Kidney (tissue), 14 donors: Measurements from ENCODE around the gene CLCA4. TPM values are rescaled to one million over a fixed set of nuclear protein-coding genes. Genes with fewer than 3 reads are reported as not detected.

Experiments used
- DNase-seq, 5 donors: peaks; one replicate each; pipeline ENCODE4 v3.0.0-alpha.2; 2013 to 2020
- FAIRE-seq: peaks from 2 replicates; lab custom pipeline; 2012; peaks lifted over from hg19 to GRCh38; lab: Jason Lieb, UNC
- H3K27ac ChIP-seq, 2 donors: one replicate each; pipeline ENCODE4 v1.7.0; 2013; ENCODE audit warnings: low read depth in 2 of 2, low read length in 2 of 2, inconsistent platforms in 1 of 2
- H3K27me3 ChIP-seq: one replicate; pipeline ENCODE4 v1.7.1; 2013; ENCODE audit warnings: low read length, inconsistent platforms; ENCODE audit not compliant: control insufficient read depth, insufficient read depth
- H3K36me3 ChIP-seq, 3 donors: one replicate each; pipeline versions ENCODE4 v1.7.0 to v1.7.1; 2013; ENCODE audit warnings: low read length in 3 of 3, control low read depth in 1 of 3, inconsistent platforms in 1 of 3; ENCODE audit not compliant: insufficient read depth in 3 of 3, control insufficient read depth in 2 of 3
- H3K4me1 ChIP-seq, 3 donors: one replicate each; pipeline versions ENCODE4 v1.7.0 to v1.7.1; 2013; ENCODE audit warnings: low read length in 3 of 3, inconsistent platforms in 1 of 3, low read depth in 1 of 3; ENCODE audit not compliant: control insufficient read depth in 2 of 3, insufficient read depth in 2 of 3
- H3K4me3 ChIP-seq, 3 donors: one replicate each; pipeline versions ENCODE4 v1.7.0 to v1.8.1; 2013; ENCODE audit warnings: low read length in 3 of 3, control low read depth in 1 of 3, inconsistent platforms in 1 of 3
- H3K9ac ChIP-seq, 3 donors: one replicate each; pipeline versions ENCODE4 v1.7.0 to v1.7.1; 2013; ENCODE audit warnings: low read length in 3 of 3, control low read depth in 1 of 3, inconsistent platforms in 1 of 3
- H3K9me3 ChIP-seq, 3 donors: one replicate each; pipeline versions ENCODE4 v1.7.0 to v1.7.1; 2013; ENCODE audit warnings: low read length in 3 of 3, control low read depth in 1 of 3, inconsistent platforms in 1 of 3; ENCODE audit not compliant: control insufficient read depth in 2 of 3, insufficient read depth in 1 of 3
- intact Hi-C: fragments of 100-400 bp; cut with DNase I; formaldehyde crosslinking; loops from one replicate; pipeline ENCODE4 v1.11.1; 2022
- polyA plus RNA-seq: library from polyadenylated mRNA; stranded (reverse); fragments of 350-450 nt; fragmentation: Illumina TruSeq; extraction: RNeasy Lipid Tissue Mini Kit (QIAGEN cat#74804); gene quantifications from one replicate; pipeline ENCODE4 v1.2.3, GENCODE V29; 2014; ENCODE audit warnings: low read depth, low replicate concordance; ENCODE audit not compliant: insufficient read depth
- total RNA-seq: library from RNA; stranded (reverse); fragmentation: NEBNext Ultra II Directional; extraction: Animal tissue kit (Norgen Biotek cat#: 25700); gene quantifications from one replicate; pipeline ENCODE4 v1.2.1, GENCODE V29; 2021
- TF ChIP-seq, protein P1 (sequence below): IDR thresholded peaks from 3 replicates; pipeline ENCODE4 v1.5.1; 2012; ENCODE audit warnings: mild to moderate bottlenecking, moderate library complexity, borderline replicate concordance; ENCODE audit not compliant: insufficient read depth; ENCODE audit errors: extremely low read depth
- donor health status: control.
- donor health status: control.
- donor health status: control.
- donor health status: control.
- donor health status: control.
- donor health status: DM: yes; HTN: yes; CAD: no.
- donor health status: Normal renal cell carcinoma (clear cell type).

The CLCA4 gene
- total and polyA plus RNA-seq, 2 donors from 2014 or later, result 0.13 TPM; not detected in 1

DNA sequence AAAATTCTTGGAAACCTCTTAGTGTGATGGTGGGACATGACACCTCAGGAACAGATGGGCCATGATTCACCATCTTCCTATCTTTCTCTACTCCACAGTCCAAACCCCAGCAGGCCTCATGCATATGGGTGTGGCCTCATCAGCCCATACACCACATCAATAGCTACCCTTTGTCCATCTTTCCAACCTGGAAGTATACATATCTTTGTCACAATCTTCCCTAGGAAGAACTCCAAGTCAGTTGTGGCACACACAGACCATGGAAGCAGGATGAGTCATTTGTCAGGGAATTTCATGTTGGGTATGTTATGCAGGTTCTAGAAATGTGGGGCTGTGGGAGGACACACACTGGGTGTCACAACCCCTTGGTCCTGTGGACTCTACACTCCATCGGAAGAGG is 30.5 kb upstream of the CLCA4 start:
- TF ChIP-seq, protein P1, sequence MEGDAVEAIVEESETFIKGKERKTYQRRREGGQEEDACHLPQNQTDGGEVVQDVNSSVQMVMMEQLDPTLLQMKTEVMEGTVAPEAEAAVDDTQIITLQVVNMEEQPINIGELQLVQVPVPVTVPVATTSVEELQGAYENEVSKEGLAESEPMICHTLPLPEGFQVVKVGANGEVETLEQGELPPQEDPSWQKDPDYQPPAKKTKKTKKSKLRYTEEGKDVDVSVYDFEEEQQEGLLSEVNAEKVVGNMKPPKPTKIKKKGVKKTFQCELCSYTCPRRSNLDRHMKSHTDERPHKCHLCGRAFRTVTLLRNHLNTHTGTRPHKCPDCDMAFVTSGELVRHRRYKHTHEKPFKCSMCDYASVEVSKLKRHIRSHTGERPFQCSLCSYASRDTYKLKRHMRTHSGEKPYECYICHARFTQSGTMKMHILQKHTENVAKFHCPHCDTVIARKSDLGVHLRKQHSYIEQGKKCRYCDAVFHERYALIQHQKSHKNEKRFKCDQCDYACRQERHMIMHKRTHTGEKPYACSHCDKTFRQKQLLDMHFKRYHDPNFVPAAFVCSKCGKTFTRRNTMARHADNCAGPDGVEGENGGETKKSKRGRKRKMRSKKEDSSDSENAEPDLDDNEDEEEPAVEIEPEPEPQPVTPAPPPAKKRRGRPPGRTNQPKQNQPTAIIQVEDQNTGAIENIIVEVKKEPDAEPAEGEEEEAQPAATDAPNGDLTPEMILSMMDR, result no peak
- H3K9ac ChIP-seq, result no peak overlapping the region
- DNase-seq (no peak), FAIRE-seq (no peak)
- H3K9me3 ChIP-seq, result no peaks in the 10 kb centered on the region
- no peaks in the 10 kb centered on the region for H3K4me1 ChIP-seq
- no peaks in the 10 kb centered on the region for H3K27me3 ChIP-seq
- H3K36me3 ChIP-seq, result no peaks in the 10 kb centered on the region
- intact Hi-C loops, result no loop called here
- H3K4me3 ChIP-seq, result no peak overlapping the region
- H3K27ac ChIP-seq, result no peak overlapping the region

DNA sequence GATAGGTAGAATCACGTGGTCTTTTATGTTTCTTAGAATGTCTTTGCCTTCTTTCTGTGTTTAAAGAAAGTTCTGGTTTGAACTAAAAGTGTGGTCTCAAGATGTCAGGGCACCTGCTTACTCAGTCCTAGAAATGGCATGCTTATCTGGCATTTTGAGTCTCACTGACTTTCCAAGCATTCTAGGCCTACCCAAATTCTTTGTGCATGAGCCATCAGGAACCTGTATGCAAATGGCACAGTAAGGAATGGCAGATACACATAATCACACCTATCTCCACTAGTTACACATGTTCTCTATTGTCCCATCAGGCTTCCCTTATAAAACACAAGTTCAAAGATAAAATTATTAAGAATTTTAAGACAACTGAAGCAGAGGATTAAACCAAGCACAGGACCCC is 29.5 kb upstream of the CLCA4 start:
- FAIRE-seq (no peak), DNase-seq (no peak)
- no peaks in the 10 kb centered on the region for H3K4me1 ChIP-seq
- H3K36me3 ChIP-seq, result no peaks in the 10 kb centered on the region
- intact Hi-C loops, result no loop called here
- H3K9me3 ChIP-seq, result no peaks in the 10 kb centered on the region
- TF ChIP-seq, protein P1, result no peak
- no peak overlapping the region for H3K4me3 ChIP-seq
- no peak overlapping the region for H3K9ac ChIP-seq
- no peaks in the 10 kb centered on the region for H3K27me3 ChIP-seq
- no peak overlapping the region for H3K27ac ChIP-seq

DNA sequence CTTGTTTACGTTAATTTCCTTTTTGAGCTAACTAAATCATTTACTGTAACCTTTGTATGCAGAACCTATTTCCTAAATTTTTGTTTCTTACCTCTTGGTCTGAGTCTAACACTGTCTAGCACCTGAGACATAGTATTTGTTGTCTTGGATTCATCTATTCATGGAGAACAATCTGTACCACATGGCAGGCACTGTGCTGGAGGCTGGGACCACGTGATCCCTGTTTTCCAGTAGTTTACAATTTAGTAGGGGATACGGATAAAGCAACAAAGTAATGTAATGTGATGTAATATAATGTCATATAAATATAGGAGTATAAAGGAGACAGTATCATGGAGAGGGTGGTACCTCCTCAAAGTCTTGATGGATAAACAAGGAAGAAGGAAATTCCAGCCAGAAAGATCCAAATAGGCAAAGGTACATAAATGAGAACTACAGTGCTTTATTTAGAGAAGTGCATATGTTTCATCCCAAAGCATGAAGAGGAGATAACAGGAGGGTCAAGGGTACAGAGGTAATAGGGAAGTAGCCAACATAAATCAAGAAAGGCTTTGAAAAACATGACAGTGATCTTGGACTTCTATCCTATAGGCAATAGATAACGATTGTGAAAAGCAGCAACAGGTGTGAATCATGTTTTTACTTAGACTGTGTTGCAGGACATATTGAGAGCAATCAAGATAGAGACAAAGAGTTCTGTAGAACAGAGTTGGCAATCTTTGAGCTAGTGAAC is 25.9 kb upstream of the CLCA4 start:
- no peak for FAIRE-seq
- Histone ChIP-seq H3K9ac (no peak overlapping the region), H3K36me3 (no peaks in the 10 kb centered on the region), H3K27me3 (no peaks in the 10 kb centered on the region), H3K4me1 (no peaks in the 10 kb centered on the region), H3K27ac (no peak overlapping the region), H3K4me3 (no peak overlapping the region), H3K9me3 (no peaks in the 10 kb centered on the region)
- no peak for DNase-seq
- TF ChIP-seq, protein P1, result no peak
- intact Hi-C loops, result no loop called here
